ENCODE measurements around the gene FTSJ3. TPM values are rescaled to one million over a fixed set of nuclear protein-coding genes. Genes with fewer than 3 reads are reported as not detected.
"Not testable (repeated sequence)": the region's sequence is repeated elsewhere in the genome, so short reads cannot be mapped to it uniquely, and the experiment has no call there.

Gene FTSJ3
- total RNA-seq, 3 donors from 2014 or later: 26.9 to 48.2 (median 29.4) TPM

DNA sequence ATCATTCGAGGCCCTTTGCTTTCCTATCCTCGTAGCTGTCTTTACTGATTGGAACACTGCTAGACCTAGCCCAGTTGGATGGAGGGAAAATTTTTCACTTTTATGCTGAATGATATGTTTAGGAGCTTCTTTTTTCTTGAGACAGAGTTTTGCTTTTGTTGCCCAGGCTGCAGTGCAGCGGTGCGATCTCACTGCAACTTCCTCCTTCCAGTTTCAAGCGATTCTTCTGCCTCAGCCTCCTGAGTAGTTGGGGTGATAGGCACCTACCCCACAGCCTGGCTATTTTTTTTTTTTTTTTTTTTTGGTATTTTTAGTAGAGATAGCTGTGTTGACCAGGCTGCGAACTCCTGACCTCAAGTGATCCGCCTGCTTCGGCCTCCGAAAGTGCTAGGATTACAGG is 17.5 kb downstream of the FTSJ3 start:
- no peak overlapping the region for H3K4me3 ChIP-seq
- no peaks in the 10 kb centered on the region for H3K4me1 ChIP-seq (ENCODE audit: low read depth)
- intact Hi-C loops (cut with DNase I, micrococcal nuclease): no loop called here
- H3K9me3 ChIP-seq: no peaks in the 10 kb centered on the region
- DNase-seq (no peak), ATAC-seq (no peak)
- TF ChIP-seq, protein P1, sequence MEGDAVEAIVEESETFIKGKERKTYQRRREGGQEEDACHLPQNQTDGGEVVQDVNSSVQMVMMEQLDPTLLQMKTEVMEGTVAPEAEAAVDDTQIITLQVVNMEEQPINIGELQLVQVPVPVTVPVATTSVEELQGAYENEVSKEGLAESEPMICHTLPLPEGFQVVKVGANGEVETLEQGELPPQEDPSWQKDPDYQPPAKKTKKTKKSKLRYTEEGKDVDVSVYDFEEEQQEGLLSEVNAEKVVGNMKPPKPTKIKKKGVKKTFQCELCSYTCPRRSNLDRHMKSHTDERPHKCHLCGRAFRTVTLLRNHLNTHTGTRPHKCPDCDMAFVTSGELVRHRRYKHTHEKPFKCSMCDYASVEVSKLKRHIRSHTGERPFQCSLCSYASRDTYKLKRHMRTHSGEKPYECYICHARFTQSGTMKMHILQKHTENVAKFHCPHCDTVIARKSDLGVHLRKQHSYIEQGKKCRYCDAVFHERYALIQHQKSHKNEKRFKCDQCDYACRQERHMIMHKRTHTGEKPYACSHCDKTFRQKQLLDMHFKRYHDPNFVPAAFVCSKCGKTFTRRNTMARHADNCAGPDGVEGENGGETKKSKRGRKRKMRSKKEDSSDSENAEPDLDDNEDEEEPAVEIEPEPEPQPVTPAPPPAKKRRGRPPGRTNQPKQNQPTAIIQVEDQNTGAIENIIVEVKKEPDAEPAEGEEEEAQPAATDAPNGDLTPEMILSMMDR (IDR thresholded peaks at IDR 0.05): no peak
- peaks cover 29% of the 10 kb centered on the region for H3K36me3 ChIP-seq (ENCODE audit: low read depth)

DNA sequence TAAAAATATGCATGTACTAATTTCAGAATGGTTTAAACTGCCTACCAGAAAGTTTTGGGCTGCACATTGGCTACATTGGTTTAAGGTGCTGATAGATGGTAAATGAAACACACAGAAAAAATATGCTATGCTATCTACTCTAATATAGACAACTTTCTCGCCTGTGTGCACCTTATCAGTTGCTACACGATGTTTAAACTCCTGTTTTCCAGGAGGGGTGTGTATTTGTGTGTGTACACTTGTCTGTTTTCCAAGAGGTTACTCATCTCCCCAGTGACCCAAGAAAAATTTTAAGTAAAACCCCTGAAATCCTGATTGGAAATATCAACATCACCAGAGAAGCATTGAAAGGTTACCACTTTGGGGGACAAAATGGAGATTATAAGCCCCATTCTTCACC is 21.9 kb downstream of the FTSJ3 start:
- ATAC-seq: no peak
- Histone ChIP-seq H3K9me3 (no peaks in the 10 kb centered on the region), H3K36me3 (ENCODE audit: low read depth) (peaks cover 7% of the 10 kb centered on the region), H3K4me3 (no peak overlapping the region), H3K4me1 (ENCODE audit: low read depth) (no peaks in the 10 kb centered on the region)
- intact Hi-C loops (cut with DNase I, micrococcal nuclease): no loop called here
- TF ChIP-seq, protein P1 (IDR thresholded peaks at IDR 0.05): no peak
- DNase-seq: no peak

DNA sequence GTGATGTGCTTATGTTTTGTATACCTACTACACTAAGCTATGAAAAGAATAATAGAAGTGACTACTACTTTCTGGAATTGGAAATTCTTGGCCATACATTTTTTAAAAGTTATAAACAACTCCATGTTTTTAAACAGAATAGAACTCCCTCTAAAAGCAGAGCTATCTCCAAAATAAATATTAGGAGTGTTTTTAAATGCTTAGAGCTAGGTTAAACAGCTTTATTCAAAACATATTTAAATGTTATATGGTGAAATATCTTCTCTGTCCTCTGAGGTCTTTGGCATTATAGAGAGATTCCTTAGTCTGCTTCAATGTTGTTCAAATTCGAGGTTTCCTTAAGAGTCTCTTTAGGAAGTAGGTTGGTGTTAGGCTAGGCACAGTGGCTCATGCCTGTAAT is 23.1 kb downstream of the FTSJ3 start:
- Histone ChIP-seq H3K4me3 (no peak overlapping the region), H3K4me1 (ENCODE audit: low read depth) (no peaks in the 10 kb centered on the region), H3K36me3 (ENCODE audit: low read depth) (peaks cover 16% of the 10 kb centered on the region), H3K9me3 (no peaks in the 10 kb centered on the region)
- TF ChIP-seq, protein P1 (IDR thresholded peaks at IDR 0.05): no peak
- intact Hi-C loops (cut with DNase I, micrococcal nuclease): no loop called here
- no peak for DNase-seq
- ATAC-seq: no peak

DNA sequence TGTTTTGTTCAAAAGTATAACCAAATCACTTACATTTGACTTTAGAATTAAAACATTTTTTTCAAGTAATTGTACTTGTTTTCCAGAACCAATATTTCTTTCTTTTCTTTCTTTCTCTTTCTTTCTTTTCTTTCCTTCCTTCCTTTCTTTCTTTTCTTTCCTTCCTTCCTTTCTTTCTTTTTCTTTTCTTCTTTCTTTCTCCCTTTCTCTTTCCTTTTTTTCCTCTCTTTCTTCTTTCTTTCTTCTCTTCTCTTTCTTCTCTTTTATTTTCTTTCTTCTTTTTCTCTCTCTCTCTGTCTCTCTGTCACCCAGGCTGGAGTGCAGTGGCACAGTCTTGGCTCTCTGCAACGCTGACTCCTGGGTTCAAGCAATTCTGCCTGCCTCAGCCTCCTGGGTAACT is 26.7 kb downstream of the FTSJ3 start:
- Histone ChIP-seq H3K36me3 (ENCODE audit: low read depth) (peaks cover 10% of the 10 kb centered on the region), H3K4me1 (ENCODE audit: low read depth) (no peaks in the 10 kb centered on the region), H3K4me3 (no peak overlapping the region), H3K9me3 (no peaks in the 10 kb centered on the region)
- no peak for DNase-seq
- ATAC-seq: no peak
- intact Hi-C loops (cut with DNase I, micrococcal nuclease): no loop called here
- TF ChIP-seq, protein P1 (IDR thresholded peaks at IDR 0.05): no peak

DNA sequence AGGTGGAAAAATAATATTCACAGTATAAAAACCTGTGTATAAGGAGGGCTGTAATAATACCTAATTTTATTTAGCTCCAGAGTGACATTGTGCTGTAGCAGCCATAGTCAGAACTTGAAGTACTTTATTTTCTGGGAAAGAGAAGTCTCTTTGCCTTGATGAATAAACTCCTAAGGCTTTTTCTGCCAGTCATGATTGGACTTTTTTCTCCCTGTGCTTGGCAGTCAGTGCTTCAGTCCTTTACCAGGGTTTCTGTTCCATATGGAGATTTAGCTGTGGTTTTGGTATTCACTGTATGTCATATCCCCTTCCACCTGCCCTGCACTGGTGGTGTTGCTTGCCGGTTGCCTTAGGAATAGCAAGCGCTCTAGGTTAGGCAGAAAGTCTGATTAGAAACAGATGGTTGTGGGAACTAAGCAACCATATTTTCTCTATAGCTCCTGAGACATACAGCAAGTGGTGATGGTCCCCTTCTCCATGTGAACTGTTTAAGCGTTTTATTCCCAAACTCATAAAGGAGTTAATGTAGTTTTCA is 28.8 kb downstream of the FTSJ3 start:
- intact Hi-C loops (cut with DNase I, micrococcal nuclease): no loop called here
- Histone ChIP-seq H3K36me3 (ENCODE audit: low read depth) (peaks cover 10% of the 10 kb centered on the region), H3K4me1 (ENCODE audit: low read depth) (no peaks in the 10 kb centered on the region), H3K4me3 (no peak overlapping the region), H3K9me3 (no peaks in the 10 kb centered on the region)
- TF ChIP-seq, protein P1 (IDR thresholded peaks at IDR 0.05): no peak
- ATAC-seq (no peak), DNase-seq (no peak)

DNA sequence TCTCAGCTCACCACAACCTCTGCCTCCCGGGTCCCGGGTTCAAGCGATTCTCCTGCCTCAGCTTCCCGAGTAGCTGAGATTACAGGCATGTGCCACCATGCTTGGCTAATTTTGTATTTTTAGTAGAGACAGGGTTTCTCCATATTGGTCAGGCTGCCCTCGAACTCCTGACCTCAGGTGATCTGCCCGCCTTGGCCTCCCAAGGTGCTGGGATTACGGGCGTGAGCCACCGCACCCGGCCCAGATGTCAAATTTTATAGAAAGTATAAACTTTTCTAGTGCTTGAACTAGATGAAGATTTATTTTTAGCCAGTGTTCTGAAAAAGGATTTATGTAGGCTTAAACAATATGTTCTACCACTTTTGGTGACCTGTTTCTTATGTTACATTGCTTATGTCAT is 31.1 kb downstream of the FTSJ3 start:
- H3K4me1 ChIP-seq (ENCODE audit: low read depth); DNase-seq; H3K4me3 ChIP-seq; H3K9me3 ChIP-seq; ATAC-seq; intact Hi-C loops (cut with DNase I, micrococcal nuclease): not testable (repeated sequence)
- H3K36me3 ChIP-seq (ENCODE audit: low read depth): peaks cover 10% of the 10 kb centered on the region

Measured in mucosa of descending colon (tissue), 3 donors.